Stimulated activated naive CD8-positive, alpha-beta T cell treated with anti-CD3 and anti-CD28 coated beads, Interleukin-15, Interleukin-2, amounts not matched to agents 100 ng/mL and 50 ng/mL, for 24 hours (primary cell): Measurements from ENCODE around the gene TP73.
A peak's percentile ranks its signal among the peaks of the same experiment; 100 is the strongest.

Experiments used
- H3K27ac Mint-ChIP-seq: one replicate; pipeline ENCODE4 v1.8.0; 2021; ENCODE audit warnings: mild to moderate bottlenecking, mixed read lengths
- H3K27me3 Mint-ChIP-seq: one replicate; pipeline ENCODE4 v1.8.0; 2021; ENCODE audit warnings: mixed read lengths
- H3K36me3 Mint-ChIP-seq: one replicate; pipeline ENCODE4 v1.8.0; 2021; ENCODE audit warnings: low read depth, mixed read lengths
- H3K4me1 Mint-ChIP-seq: one replicate; pipeline ENCODE4 v1.8.0; 2021; ENCODE audit warnings: low read depth, mixed read lengths
- H3K4me3 Mint-ChIP-seq: one replicate; pipeline ENCODE4 v1.8.0; 2021; ENCODE audit warnings: mild to moderate bottlenecking, mixed read lengths
- H3K9me3 Mint-ChIP-seq: one replicate; pipeline ENCODE4 v1.8.0; 2021; ENCODE audit warnings: mixed read lengths

TP73 gene

GRCh38 chr1:3639397-3639911 lies 12.9 kb upstream of the TP73 start:
- H3K4me3 Mint-ChIP-seq: no peak overlapping the region
- H3K27ac Mint-ChIP-seq: no peak overlapping the region
- H3K4me1 Mint-ChIP-seq: no peaks in the 10 kb centered on the region
- no peaks in the 10 kb centered on the region for H3K27me3 Mint-ChIP-seq
- H3K36me3 Mint-ChIP-seq: peaks cover 48% of the 10 kb centered on the region
- H3K9me3 Mint-ChIP-seq: no peaks in the 10 kb centered on the region

GRCh38 chr1:3640121-3640837 lies 12.0 kb upstream of the TP73 start:
- Mint-ChIP-seq H3K4me3 (no peak overlapping the region), H3K9me3 (no peaks in the 10 kb centered on the region), H3K27me3 (no peaks in the 10 kb centered on the region), H3K27ac (no peak overlapping the region), H3K4me1 (no peaks in the 10 kb centered on the region), H3K36me3 (peaks cover 47% of the 10 kb centered on the region)

GRCh38 chr1:3641046-3641760 lies 11.1 kb upstream of the TP73 start:
- Mint-ChIP-seq H3K4me3 (no peak overlapping the region), H3K36me3 (peaks cover 51% of the 10 kb centered on the region), H3K4me1 (no peaks in the 10 kb centered on the region), H3K27me3 (no peaks in the 10 kb centered on the region), H3K27ac (no peak overlapping the region), H3K9me3 (no peaks in the 10 kb centered on the region)

- H3K9me3 Mint-ChIP-seq: no peaks in the 10 kb centered on the region
- no peak overlapping the region for H3K27ac Mint-ChIP-seq
- H3K36me3 Mint-ChIP-seq: peaks cover 45% of the 10 kb centered on the region
- no peak overlapping the region for H3K4me3 Mint-ChIP-seq
- no peaks in the 10 kb centered on the region for H3K4me1 Mint-ChIP-seq
- H3K27me3 Mint-ChIP-seq: no peaks in the 10 kb centered on the region
These were observed 10.5 kb upstream of the TP73 start for GRCh38 chr1:3641816-3642215.

- Mint-ChIP-seq H3K36me3 (peaks cover 41% of the 10 kb centered on the region), H3K4me3 (no peak overlapping the region), H3K9me3 (no peaks in the 10 kb centered on the region), H3K27ac (no peak overlapping the region), H3K4me1 (peaks cover 1% of the 10 kb centered on the region), H3K27me3 (no peaks in the 10 kb centered on the region)
These were observed 9.2 kb upstream of the TP73 start for GRCh38 chr1:3642919-3643675.

DNA sequence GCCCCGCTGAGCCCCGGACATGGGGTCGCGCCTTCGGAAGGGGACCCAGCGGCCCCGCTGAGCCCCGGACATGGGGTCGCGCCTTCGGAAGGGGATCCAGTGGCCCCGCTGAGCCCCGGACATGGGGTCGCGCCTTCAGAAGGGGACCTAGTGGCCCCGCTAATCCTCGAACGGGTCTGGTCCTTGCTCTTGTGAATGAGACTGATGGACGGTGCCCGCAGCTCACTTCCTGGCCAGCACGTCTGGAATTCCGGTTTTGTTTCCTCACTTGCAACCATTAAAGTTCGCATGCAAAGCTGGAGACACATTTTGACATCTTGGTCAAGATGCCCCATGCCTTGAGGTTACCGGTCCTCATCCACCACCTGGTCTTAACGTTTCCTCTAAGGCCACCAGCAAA lies 8.0 kb upstream of the TP73 start:
- peaks cover 36% of the 10 kb centered on the region for H3K36me3 Mint-ChIP-seq
- no peaks in the 10 kb centered on the region for H3K27me3 Mint-ChIP-seq
- H3K4me1 Mint-ChIP-seq: peaks cover 13% of the 10 kb centered on the region
- no peak overlapping the region for H3K4me3 Mint-ChIP-seq
- no peak overlapping the region for H3K27ac Mint-ChIP-seq
- no peaks in the 10 kb centered on the region for H3K9me3 Mint-ChIP-seq

GRCh38 chr1:3645247-3645646 lies 7.1 kb upstream of the TP73 start:
- H3K36me3 Mint-ChIP-seq: peaks cover 36% of the 10 kb centered on the region
- no peak overlapping the region for H3K4me3 Mint-ChIP-seq
- no peak overlapping the region for H3K27ac Mint-ChIP-seq
- H3K27me3 Mint-ChIP-seq: no peaks in the 10 kb centered on the region
- peaks cover 16% of the 10 kb centered on the region for H3K4me1 Mint-ChIP-seq
- no peaks in the 10 kb centered on the region for H3K9me3 Mint-ChIP-seq

- H3K36me3 Mint-ChIP-seq: peaks cover 36% of the 10 kb centered on the region
- no peaks in the 10 kb centered on the region for H3K9me3 Mint-ChIP-seq
- peaks cover 19% of the 10 kb centered on the region for H3K4me1 Mint-ChIP-seq
- no peak overlapping the region for H3K27ac Mint-ChIP-seq
- H3K27me3 Mint-ChIP-seq: no peaks in the 10 kb centered on the region
- H3K4me3 Mint-ChIP-seq: no peak overlapping the region
These were observed 6.5 kb upstream of the TP73 start for GRCh38 chr1:3645666-3646355.

GRCh38 chr1:3646596-3646995 lies 5.7 kb upstream of the TP73 start:
- Mint-ChIP-seq H3K4me3 (no peak overlapping the region), H3K27ac (no peak overlapping the region), H3K36me3 (peaks cover 35% of the 10 kb centered on the region), H3K9me3 (no peaks in the 10 kb centered on the region), H3K4me1 (peaks cover 24% of the 10 kb centered on the region), H3K27me3 (peaks cover 6% of the 10 kb centered on the region)

GRCh38 chr1:3649342-3650247 lies 2.7 kb upstream of the TP73 start, which contains the start of gene WRAP73:
Gene WRAP73 (minus strand): TSS chr1:3650103. CDS start chr1:3649999, 104 bp downstream.
- H3K4me3 Mint-ChIP-seq: peak within 1 kb of the TSS; percentile 84
- peak within 1 kb of the TSS; percentile 40 for H3K27ac Mint-ChIP-seq
- peaks cover 22% of the 10 kb centered on the region for H3K27me3 Mint-ChIP-seq
- peaks cover 18% of the 10 kb centered on the region for H3K36me3 Mint-ChIP-seq
- no peaks in the 10 kb centered on the region for H3K9me3 Mint-ChIP-seq
- H3K4me1 Mint-ChIP-seq: peaks cover 24% of the 10 kb centered on the region

GRCh38 chr1:3650248-3651025 lies 1.9 kb upstream of the TP73 start:
- H3K4me3 Mint-ChIP-seq: peak overlapping the region; percentile 84
- no peak overlapping the region for H3K27ac Mint-ChIP-seq
- peaks cover 25% of the 10 kb centered on the region for H3K27me3 Mint-ChIP-seq

GRCh38 chr1:3651026-3651929 lies 1.0 kb upstream of the TP73 start:
- Mint-ChIP-seq H3K4me1 (peaks cover 27% of the 10 kb centered on the region), H3K9me3 (no peaks in the 10 kb centered on the region), H3K4me3 (peak overlapping the region; percentile 39), H3K36me3 (peaks cover 5% of the 10 kb centered on the region), H3K27me3 (peaks cover 32% of the 10 kb centered on the region), H3K27ac (no peak overlapping the region)

More at GRCh38 chr1:3650248-3651025, 1.9 kb upstream of the TP73 start:
- Mint-ChIP-seq H3K4me1 (peaks cover 24% of the 10 kb centered on the region), H3K9me3 (no peaks in the 10 kb centered on the region), H3K36me3 (peaks cover 12% of the 10 kb centered on the region)
